Measurements from ENCODE around the gene GET4.
"Not testable (repeated sequence)": the region's sequence is repeated elsewhere in the genome, so short reads cannot be mapped to it uniquely, and the experiment has no call there.

Gene GET4

GRCh38 chr7:920351-921070 lies 44.2 kb downstream of the GET4 start:
- no peak overlapping the region for H3K4me3 ChIP-seq (replicated peaks; ENCODE audit: low read depth, low read length)
- no peak for DNase-seq (ENCODE audit: low read depth)
- no peak for TF ChIP-seq CTCF (IDR thresholded peaks at IDR 0.05; ENCODE audit: low read length, missing control alignments)

- DNase-seq (ENCODE audit: low read depth) = no peak
- no peak overlapping the region for H3K4me3 ChIP-seq (replicated peaks; ENCODE audit: low read depth, low read length)
- no peak for TF ChIP-seq CTCF (IDR thresholded peaks at IDR 0.05; ENCODE audit: low read length, missing control alignments)
Measured at GRCh38 chr7:921071-921461, 44.7 kb downstream of the GET4 start.

- no peak overlapping the region for H3K4me3 ChIP-seq (replicated peaks; ENCODE audit: low read depth, low read length)
- no peak for DNase-seq (ENCODE audit: low read depth)
Measured at GRCh38 chr7:921581-922333, 45.4 kb downstream of the GET4 start.

GRCh38 chr7:922334-923107 lies 46.2 kb downstream of the GET4 start:
- no peak for DNase-seq (ENCODE audit: low read depth)
- no peak for TF ChIP-seq CTCF (IDR thresholded peaks at IDR 0.05; ENCODE audit: low read length, missing control alignments)
- no peak overlapping the region for H3K4me3 ChIP-seq (replicated peaks; ENCODE audit: low read depth, low read length)

More at GRCh38 chr7:921581-922333, 45.4 kb downstream of the GET4 start:
- TF ChIP-seq CTCF (IDR thresholded peaks at IDR 0.05; ENCODE audit: low read length, missing control alignments) = no peak

GRCh38 chr7:923108-924041 lies 47.0 kb downstream of the GET4 start:
- H3K4me3 ChIP-seq (replicated peaks; ENCODE audit: low read depth, low read length) = no peak overlapping the region
- DNase-seq (ENCODE audit: low read depth) = peak; percentile 36

GRCh38 chr7:924042-924441 lies 47.7 kb downstream of the GET4 start:
- not testable (repeated sequence) for H3K4me3 ChIP-seq (replicated peaks; ENCODE audit: low read depth, low read length); DNase-seq (ENCODE audit: low read depth)

More at GRCh38 chr7:923108-924041, 47.0 kb downstream of the GET4 start:
- TF ChIP-seq CTCF (IDR thresholded peaks at IDR 0.05; ENCODE audit: low read length, missing control alignments) = no peak

Data from fibroblast of pulmonary artery (primary cell).